Measurements from ENCODE around the gene POLR2F. TPM values are rescaled to one million over a fixed set of nuclear protein-coding genes. Genes with fewer than 3 reads are reported as not detected.

POLR2F gene
- total RNA-seq, result 113 TPM in 2 replicates

DNA sequence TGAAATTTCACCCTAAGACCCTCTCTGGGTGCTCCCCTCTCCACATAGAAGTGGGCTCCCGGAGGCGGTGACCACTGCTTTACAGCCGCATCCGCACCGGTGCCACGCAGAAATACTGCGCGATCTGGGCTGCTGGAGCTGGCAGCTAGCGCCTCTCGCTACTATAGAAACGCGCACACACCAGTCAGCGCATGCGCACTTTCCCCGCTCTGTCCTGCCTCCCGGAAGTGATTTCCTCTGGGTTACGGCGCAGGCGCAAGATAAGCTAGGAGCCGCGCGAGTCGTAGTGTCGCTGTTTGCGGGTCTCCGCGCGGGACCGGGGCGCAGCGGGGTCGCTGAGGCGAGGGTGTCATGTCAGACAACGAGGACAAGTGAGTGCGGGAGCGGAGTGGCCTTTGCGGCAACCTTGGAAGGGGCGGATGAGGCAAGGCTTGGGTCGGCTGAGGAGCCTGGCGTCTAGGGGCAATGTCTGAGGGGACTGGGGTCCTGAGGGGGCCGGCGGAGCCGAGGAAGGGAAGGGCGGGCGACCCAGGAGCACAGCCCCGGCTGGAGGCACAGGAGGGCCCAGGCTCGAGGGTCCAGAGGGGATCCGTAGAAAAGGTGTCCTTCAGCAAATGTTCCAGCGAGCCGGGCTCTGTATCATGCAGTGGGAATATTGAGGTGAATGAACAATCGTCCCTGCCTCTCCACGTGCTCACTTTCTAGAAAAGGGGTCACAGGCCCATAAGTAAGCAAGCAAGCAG, at the start of gene POLR2F, which contains the start of gene C22orf23:
TSS of gene POLR2F (plus strand) at position 263 of the 743 bp plus-strand sequence. CDS start at position 352, 89 bp downstream.
TSS of gene C22orf23 (minus strand) at position 165 of the 743 bp plus-strand sequence. CDS start 452 bp downstream, outside the sequence.
- peak within 1 kb of the TSS; percentile 93 for H3K27ac Mint-ChIP-seq
- intact Hi-C loops (cut with micrococcal nuclease), result loop anchor here (1.0 to 5.0 kb wide), 5 partner anchors 12 to 147 kb away; partner anchors contain the start of genes ANKRD54, GCAT and MICALL1
- no peaks in the 10 kb centered on the region for H3K9me3 Mint-ChIP-seq
- H3K4me1 Mint-ChIP-seq, result peaks cover 26% of the 10 kb centered on the region
- peaks cover 29% of the 10 kb centered on the region for H3K36me3 Mint-ChIP-seq (ENCODE audit: low read depth)
- peak; percentile 99 for DNase-seq
- peak within 1 kb of the TSS; percentile 92 for H3K4me3 Mint-ChIP-seq
- H3K27me3 Mint-ChIP-seq, result peaks cover 14% of the 10 kb centered on the region

- Mint-ChIP-seq H3K4me1 (peaks cover 26% of the 10 kb centered on the region), H3K27me3 (no peaks in the 10 kb centered on the region), H3K4me3 (peak overlapping the region; percentile 79), H3K36me3 (ENCODE audit: low read depth) (no peaks in the 10 kb centered on the region), H3K27ac (peak overlapping the region; percentile 81), H3K9me3 (no peaks in the 10 kb centered on the region)
- intact Hi-C loops (cut with micrococcal nuclease), result loop anchor here (1.0 to 5.0 kb wide), 2 partner anchors 9 to 47 kb away; partner anchors contain the start of genes C22orf23 and POLR2F
- no peak for DNase-seq
Observed at GRCh38 chr22:37904572-37905533, 48.6 kb upstream of the POLR2F start.

GRCh38 chr22:37905534-37906363, 47.8 kb upstream of the POLR2F start, which contains the start of gene MICALL1:
MICALL1 (plus strand) TSS chr22:37906297; CDS start chr22:37906423, 126 bp downstream.
- Mint-ChIP-seq H3K36me3 (ENCODE audit: low read depth) (no peaks in the 10 kb centered on the region), H3K4me3 (peak within 1 kb of the TSS; percentile 79), H3K9me3 (no peaks in the 10 kb centered on the region), H3K4me1 (peaks cover 26% of the 10 kb centered on the region), H3K27ac (peak within 1 kb of the TSS; percentile 81), H3K27me3 (no peaks in the 10 kb centered on the region)
- intact Hi-C loops (cut with micrococcal nuclease), result loop anchor here (1.0 to 5.0 kb wide), 3 partner anchors 9 to 47 kb away; partner anchors contain the start of genes C22orf23 and POLR2F
- DNase-seq, result peak; percentile 93

DNA sequence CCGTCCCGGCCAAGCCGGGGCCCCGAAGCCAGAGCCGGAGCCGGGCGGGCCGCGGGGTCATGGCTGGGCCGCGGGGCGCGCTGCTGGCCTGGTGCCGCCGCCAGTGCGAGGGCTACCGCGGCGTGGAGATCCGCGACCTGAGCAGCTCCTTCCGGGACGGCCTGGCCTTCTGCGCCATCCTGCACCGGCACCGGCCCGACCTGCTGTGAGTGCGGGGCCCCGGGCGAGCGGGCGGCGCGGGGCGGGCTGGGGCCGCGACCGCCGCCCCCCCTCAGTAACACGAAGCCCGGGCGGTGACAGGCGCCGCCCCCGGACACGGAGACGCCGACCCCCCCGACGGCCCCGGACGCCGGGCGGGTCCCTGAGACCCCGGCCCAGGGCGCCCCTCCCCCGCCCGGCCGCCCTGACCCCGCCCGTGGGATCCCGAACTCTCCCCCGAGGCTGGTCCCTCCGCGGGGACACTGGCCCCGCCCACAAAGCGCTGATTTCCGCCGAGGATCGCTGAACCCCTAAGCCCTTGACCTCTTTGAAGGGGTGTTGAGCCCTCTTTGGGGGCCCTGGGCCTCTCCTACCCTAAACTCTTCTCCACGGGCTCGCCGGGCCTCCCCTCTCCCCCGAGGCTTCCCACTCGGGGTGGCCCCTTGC, 47.0 kb upstream of the POLR2F start:
- peak overlapping the region; percentile 72 for H3K27ac Mint-ChIP-seq
- H3K36me3 Mint-ChIP-seq (ENCODE audit: low read depth), result no peaks in the 10 kb centered on the region
- DNase-seq, result peak; percentile 87
- H3K9me3 Mint-ChIP-seq, result no peaks in the 10 kb centered on the region
- H3K4me3 Mint-ChIP-seq, result peak overlapping the region; percentile 74
- H3K27me3 Mint-ChIP-seq, result no peaks in the 10 kb centered on the region
- H3K4me1 Mint-ChIP-seq, result peaks cover 28% of the 10 kb centered on the region
- intact Hi-C loops (cut with micrococcal nuclease), result loop anchor here (2.0 to 5.0 kb wide), 2 partner anchors 28 to 46 kb away; partner anchors contain the start of genes C22orf23 and POLR2F

GRCh38 chr22:37907036-37907954, 46.2 kb upstream of the POLR2F start:
- Mint-ChIP-seq H3K27ac (peak overlapping the region; percentile 72), H3K36me3 (ENCODE audit: low read depth) (peaks cover 2% of the 10 kb centered on the region), H3K27me3 (no peaks in the 10 kb centered on the region), H3K4me3 (peak overlapping the region; percentile 74), H3K9me3 (no peaks in the 10 kb centered on the region), H3K4me1 (peaks cover 33% of the 10 kb centered on the region)
- DNase-seq, result no peak
- intact Hi-C loops (cut with micrococcal nuclease), result loop anchor here (2.0 to 5.0 kb wide), 2 partner anchors 28 to 45 kb away; partner anchors contain the start of genes C22orf23 and POLR2F

DNA sequence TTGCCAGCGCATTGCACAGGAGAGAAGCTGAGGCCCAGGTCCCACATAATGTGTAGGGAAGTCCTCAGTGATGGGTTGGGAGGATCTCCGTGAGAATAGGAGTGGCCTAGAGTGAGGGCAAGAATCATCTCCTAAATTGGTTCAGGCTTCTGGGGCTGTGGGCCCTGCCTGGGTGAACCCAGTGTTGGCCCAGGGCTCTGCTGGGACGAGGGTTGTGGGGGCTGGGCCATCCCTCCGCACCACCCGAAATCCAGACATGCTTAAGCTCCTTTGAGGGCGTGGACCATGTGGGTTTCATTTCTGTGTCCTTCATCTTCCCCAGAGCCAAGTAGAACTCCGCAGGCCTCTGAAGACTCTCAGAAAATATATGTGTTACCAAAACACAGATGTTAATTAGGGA, 43.7 kb upstream of the POLR2F start:
- Mint-ChIP-seq H3K9me3 (no peaks in the 10 kb centered on the region), H3K4me1 (peaks cover 36% of the 10 kb centered on the region), H3K27ac (peak overlapping the region; percentile 25), H3K36me3 (ENCODE audit: low read depth) (peaks cover 10% of the 10 kb centered on the region), H3K27me3 (no peaks in the 10 kb centered on the region), H3K4me3 (no peak overlapping the region)
- no peak for DNase-seq
- intact Hi-C loops (cut with micrococcal nuclease), result loop anchor here (5.0 kb wide), 1 partner anchor 43 kb away; the partner anchor contains the start of genes C22orf23 and POLR2F

GRCh38 chr22:37910890-37911672, 42.4 kb upstream of the POLR2F start:
- H3K9me3 Mint-ChIP-seq, result no peaks in the 10 kb centered on the region
- intact Hi-C loops (cut with micrococcal nuclease), result no loop called here
- peaks cover 10% of the 10 kb centered on the region for H3K36me3 Mint-ChIP-seq (ENCODE audit: low read depth)
- no peak for DNase-seq
- no peaks in the 10 kb centered on the region for H3K27me3 Mint-ChIP-seq
- peaks cover 28% of the 10 kb centered on the region for H3K4me1 Mint-ChIP-seq
- H3K27ac Mint-ChIP-seq, result no peak overlapping the region
- no peak overlapping the region for H3K4me3 Mint-ChIP-seq

GRCh38 chr22:37911697-37912096, 41.8 kb upstream of the POLR2F start:
- peaks cover 27% of the 10 kb centered on the region for H3K4me1 Mint-ChIP-seq
- no peak overlapping the region for H3K4me3 Mint-ChIP-seq
- H3K9me3 Mint-ChIP-seq, result no peaks in the 10 kb centered on the region
- intact Hi-C loops (cut with micrococcal nuclease), result no loop called here
- H3K27ac Mint-ChIP-seq, result no peak overlapping the region
- no peak for DNase-seq
- H3K36me3 Mint-ChIP-seq (ENCODE audit: low read depth), result peaks cover 14% of the 10 kb centered on the region
- H3K27me3 Mint-ChIP-seq, result no peaks in the 10 kb centered on the region

DNA sequence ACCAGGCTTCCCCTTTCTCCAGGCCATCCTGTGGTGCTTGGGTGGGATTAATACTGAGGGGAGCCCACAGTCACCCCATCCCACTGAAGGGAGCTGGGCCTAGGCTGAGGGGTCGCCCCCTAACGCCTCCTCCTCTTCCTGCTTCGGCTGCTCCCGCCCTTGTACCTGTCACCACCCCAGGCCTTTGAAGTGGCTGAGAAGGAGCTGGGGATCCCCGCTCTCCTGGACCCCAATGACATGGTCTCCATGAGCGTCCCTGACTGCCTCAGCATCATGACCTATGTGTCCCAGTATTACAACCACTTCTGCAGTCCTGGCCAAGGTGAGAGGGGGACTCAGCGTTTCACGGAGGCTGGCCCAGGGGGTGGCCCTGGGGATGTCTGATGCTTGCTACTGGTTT, 41.3 kb upstream of the POLR2F start:
- H3K4me1 Mint-ChIP-seq, result peaks cover 22% of the 10 kb centered on the region
- H3K27me3 Mint-ChIP-seq, result no peaks in the 10 kb centered on the region
- no peak overlapping the region for H3K27ac Mint-ChIP-seq
- intact Hi-C loops (cut with micrococcal nuclease), result no loop called here
- H3K9me3 Mint-ChIP-seq, result no peaks in the 10 kb centered on the region
- DNase-seq, result no peak
- no peak overlapping the region for H3K4me3 Mint-ChIP-seq
- peaks cover 14% of the 10 kb centered on the region for H3K36me3 Mint-ChIP-seq (ENCODE audit: low read depth)

- Mint-ChIP-seq H3K9me3 (no peaks in the 10 kb centered on the region), H3K36me3 (ENCODE audit: low read depth) (peaks cover 14% of the 10 kb centered on the region), H3K27me3 (no peaks in the 10 kb centered on the region), H3K4me3 (no peak overlapping the region), H3K27ac (no peak overlapping the region), H3K4me1 (peaks cover 16% of the 10 kb centered on the region)
- intact Hi-C loops (cut with micrococcal nuclease), result no loop called here
- DNase-seq, result no peak
Observed at GRCh38 chr22:37913233-37913721, 40.2 kb upstream of the POLR2F start.

DNA sequence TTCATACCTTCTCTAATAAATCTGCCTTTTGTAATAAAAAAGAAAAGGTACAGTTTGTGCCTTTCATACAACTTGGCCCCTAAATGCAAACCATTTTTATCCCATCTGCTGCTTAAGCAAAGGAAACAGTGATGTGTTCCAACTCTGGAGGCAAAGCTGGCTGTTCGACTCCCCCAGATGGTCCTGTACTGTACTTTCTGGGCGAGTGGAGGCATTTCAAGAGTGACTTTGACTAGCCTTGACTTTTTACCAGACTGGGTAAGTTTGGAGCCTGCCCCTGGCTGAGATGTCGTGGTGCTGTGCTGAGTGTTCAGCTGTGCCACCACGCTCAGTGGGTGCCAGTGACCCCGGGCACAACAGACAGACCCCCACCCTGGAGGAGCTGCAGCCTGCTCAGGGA, 37.2 kb upstream of the POLR2F start:
- Mint-ChIP-seq H3K4me1 (peaks cover 17% of the 10 kb centered on the region), H3K36me3 (ENCODE audit: low read depth) (peaks cover 19% of the 10 kb centered on the region), H3K27me3 (no peaks in the 10 kb centered on the region), H3K9me3 (no peaks in the 10 kb centered on the region), H3K4me3 (no peak overlapping the region), H3K27ac (no peak overlapping the region)
- no peak for DNase-seq
- intact Hi-C loops (cut with micrococcal nuclease), result no loop called here

All from activated CD4-positive, alpha-beta T cell treated with anti-CD3 and anti-CD28 coated beads, Interleukin-2, amount 10 ng/mL, durations not matched to agents 24 days and 14 days (primary cell).